Neural crest cell (in vitro differentiated cells): ENCODE results near the gene GPHN. TPM values are rescaled to one million over a fixed set of nuclear protein-coding genes. Genes with fewer than 3 reads are reported as not detected.
"Not testable (repeated sequence)": the region's sequence is repeated elsewhere in the genome, so short reads cannot be mapped to it uniquely, and the experiment has no call there.

Source experiments
- DNase-seq: peaks from one replicate; pipeline ENCODE4 v3.0.0; 2021; ENCODE audit warnings: low read depth, mixed read lengths, low spot score
- H3K27ac Mint-ChIP-seq: one replicate; pipeline ENCODE4 v1.8.0; 2021; ENCODE audit warnings: mild to moderate bottlenecking, mixed read lengths; ENCODE audit not compliant: unreplicated experiment
- H3K27me3 Mint-ChIP-seq: 2 replicates; pipeline ENCODE4 v1.8.0; 2021; ENCODE audit warnings: low read depth, mild to moderate bottlenecking, mixed read lengths
- H3K36me3 Mint-ChIP-seq: 2 replicates; pipeline ENCODE4 v1.8.0; 2021; ENCODE audit warnings: low read depth, mild to moderate bottlenecking, mixed read lengths
- H3K4me1 Mint-ChIP-seq: 2 replicates; pipeline ENCODE4 v1.8.0; 2021; ENCODE audit warnings: mixed read lengths
- H3K4me3 Mint-ChIP-seq: one replicate; pipeline ENCODE4 v1.8.0; 2021; ENCODE audit warnings: mild to moderate bottlenecking, mixed read lengths
- H3K9me3 Mint-ChIP-seq: 2 replicates; pipeline ENCODE4 v1.8.0; 2021; ENCODE audit warnings: mixed read lengths
- CTCF ChIP-seq: fragments of 200-600 bp; sonication (generic); conservative IDR thresholded peaks from 2 replicates; pipeline ENCODE4 v1.5.0; 2021; ENCODE audit warnings: antibody characterized with exemption, mild to moderate bottlenecking
- total RNA-seq: library from RNA; stranded (reverse); gene quantifications from 2 replicates; pipeline ENCODE4 v1.2.1, GENCODE V29; 2021

Gene GPHN
- total RNA-seq, 1 donor from 2014 or later: 43.5 TPM

- peak; percentile 34 for DNase-seq
- Mint-ChIP-seq H3K27ac (no peak overlapping the region), H3K4me3 (no peak overlapping the region), H3K36me3 (no peaks in the 10 kb centered on the region), H3K27me3 (no peaks in the 10 kb centered on the region), H3K9me3 (no peaks in the 10 kb centered on the region), H3K4me1 (peaks cover 14% of the 10 kb centered on the region)
- peak; percentile 85 for TF ChIP-seq CTCF
These were observed 12.5 kb upstream of the GPHN start for GRCh38 chr14:66495218-66496098.

GRCh38 chr14:66496188-66496807 is 11.6 kb upstream of the GPHN start:
- Mint-ChIP-seq H3K4me1 (peaks cover 14% of the 10 kb centered on the region), H3K9me3 (no peaks in the 10 kb centered on the region), H3K27ac (no peak overlapping the region), H3K4me3 (no peak overlapping the region), H3K36me3 (no peaks in the 10 kb centered on the region), H3K27me3 (no peaks in the 10 kb centered on the region)
- no peak for DNase-seq
- no peak for TF ChIP-seq CTCF

- no peaks in the 10 kb centered on the region for H3K36me3 Mint-ChIP-seq
- H3K9me3 Mint-ChIP-seq: no peaks in the 10 kb centered on the region
- no peak overlapping the region for H3K27ac Mint-ChIP-seq
- H3K4me1 Mint-ChIP-seq: peaks cover 14% of the 10 kb centered on the region
- no peaks in the 10 kb centered on the region for H3K27me3 Mint-ChIP-seq
- no peak for DNase-seq
- H3K4me3 Mint-ChIP-seq: no peak overlapping the region
- TF ChIP-seq CTCF: no peak
These were observed 11.0 kb upstream of the GPHN start for GRCh38 chr14:66496911-66497310.

- H3K27ac Mint-ChIP-seq: no peak overlapping the region
- peaks cover 14% of the 10 kb centered on the region for H3K4me1 Mint-ChIP-seq
- H3K27me3 Mint-ChIP-seq: no peaks in the 10 kb centered on the region
- H3K36me3 Mint-ChIP-seq: no peaks in the 10 kb centered on the region
- no peaks in the 10 kb centered on the region for H3K9me3 Mint-ChIP-seq
- no peak for TF ChIP-seq CTCF
- no peak for DNase-seq
- no peak overlapping the region for H3K4me3 Mint-ChIP-seq
These were observed 9.6 kb upstream of the GPHN start for GRCh38 chr14:66498311-66498710.

- H3K4me3 Mint-ChIP-seq: no peak overlapping the region
- no peaks in the 10 kb centered on the region for H3K9me3 Mint-ChIP-seq
- DNase-seq: no peak
- H3K27ac Mint-ChIP-seq: no peak overlapping the region
- peaks cover 7% of the 10 kb centered on the region for H3K4me1 Mint-ChIP-seq
- no peaks in the 10 kb centered on the region for H3K27me3 Mint-ChIP-seq
- no peaks in the 10 kb centered on the region for H3K36me3 Mint-ChIP-seq
- no peak for TF ChIP-seq CTCF
These were observed 6.4 kb upstream of the GPHN start for GRCh38 chr14:66501592-66501991.

GRCh38 chr14:66502836-66503235 is 5.1 kb upstream of the GPHN start:
- H3K4me3 Mint-ChIP-seq, H3K9me3 Mint-ChIP-seq, H3K27ac Mint-ChIP-seq, H3K27me3 Mint-ChIP-seq, DNase-seq, H3K36me3 Mint-ChIP-seq: not testable (repeated sequence)
- peaks cover 13% of the 10 kb centered on the region for H3K4me1 Mint-ChIP-seq
